HG02840 (cell line): ENCODE data around the gene ZBTB7B.

Source experiments
- ATAC-seq: cut with Tn5 transposase; IDR thresholded peaks from one replicate; pipeline ENCODE4 v1.9.1; 2021; ENCODE audit warnings: mild to moderate bottlenecking, moderate library complexity, moderate number of reproducible peaks; ENCODE audit not compliant: unreplicated experiment, low FRiP score

Gene ZBTB7B

DNA sequence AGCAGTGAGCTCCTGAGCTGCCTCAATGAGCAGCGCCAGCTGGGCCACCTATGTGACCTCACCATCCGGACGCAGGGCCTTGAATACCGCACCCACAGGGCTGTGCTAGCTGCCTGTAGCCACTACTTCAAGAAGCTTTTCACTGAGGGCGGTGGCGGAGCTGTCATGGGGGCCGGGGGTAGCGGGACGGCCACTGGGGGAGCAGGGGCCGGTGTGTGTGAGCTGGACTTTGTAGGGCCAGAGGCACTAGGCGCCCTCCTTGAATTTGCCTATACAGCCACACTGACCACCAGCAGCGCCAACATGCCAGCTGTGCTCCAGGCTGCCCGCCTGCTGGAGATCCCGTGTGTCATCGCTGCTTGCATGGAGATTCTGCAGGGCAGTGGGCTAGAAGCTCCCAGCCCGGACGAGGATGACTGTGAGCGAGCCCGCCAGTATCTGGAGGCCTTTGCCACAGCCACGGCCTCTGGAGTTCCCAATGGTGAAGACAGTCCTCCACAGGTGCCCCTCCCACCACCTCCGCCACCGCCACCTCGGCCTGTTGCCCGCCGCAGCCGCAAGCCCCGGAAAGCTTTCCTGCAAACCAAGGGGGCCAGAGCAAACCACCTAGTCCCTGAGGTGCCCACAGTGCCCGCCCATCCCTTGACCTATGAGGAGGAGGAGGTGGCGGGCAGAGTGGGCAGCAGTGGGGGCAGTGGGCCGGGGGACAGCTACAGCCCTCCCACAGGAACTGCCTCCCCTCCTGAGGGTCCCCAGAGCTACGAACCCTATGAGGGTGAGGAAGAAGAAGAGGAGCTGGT, 12.3 kb downstream of the ZBTB7B start:
- ATAC-seq: no peak

- ATAC-seq: no peak
Measured at GRCh38 chr1:155015527-155016230, 13.1 kb downstream of the ZBTB7B start.

GRCh38 chr1:155016231-155016831, 13.7 kb downstream of the ZBTB7B start:
- ATAC-seq: no peak

GRCh38 chr1:155017041-155017945, 14.7 kb downstream of the ZBTB7B start:
- ATAC-seq: peak; percentile 58

- ATAC-seq: no peak
Measured at GRCh38 chr1:155017946-155018316, 15.3 kb downstream of the ZBTB7B start.

DNA sequence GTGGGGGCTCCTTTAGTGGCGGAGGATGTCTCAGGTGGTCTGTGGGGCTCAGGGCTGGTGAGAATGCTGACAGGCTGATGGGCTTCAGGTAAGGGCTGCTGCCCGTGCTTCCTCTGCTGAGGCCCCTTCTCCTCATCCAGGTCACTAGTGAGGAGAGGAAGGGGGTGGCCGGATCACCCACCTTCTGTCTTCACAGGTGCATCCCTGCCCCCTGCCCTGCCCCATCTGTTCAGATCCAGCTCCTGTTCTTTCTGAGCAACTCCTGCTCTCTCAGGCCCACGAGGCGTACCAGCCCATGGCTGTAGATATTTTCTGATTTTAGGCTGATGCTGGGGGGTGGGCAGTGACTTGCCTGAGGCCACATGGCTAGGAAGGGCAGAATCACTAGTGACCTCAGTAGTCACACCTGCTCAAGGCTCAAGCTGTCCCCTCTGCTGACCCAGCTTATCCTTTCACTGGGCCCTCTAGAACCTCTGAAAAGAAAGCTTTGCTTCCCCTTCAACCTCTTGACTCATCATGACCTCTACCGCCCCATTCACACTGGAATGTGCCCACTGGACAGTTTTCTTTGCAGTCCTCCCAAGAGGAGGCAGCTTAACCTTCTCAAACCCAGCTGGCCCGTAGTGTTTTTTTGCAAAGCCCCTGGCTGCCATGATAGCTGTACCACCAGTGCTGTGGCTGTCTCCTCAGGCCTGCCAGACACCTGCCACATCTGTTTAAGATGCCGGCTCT, 16.2 kb downstream of the ZBTB7B start:
- ATAC-seq: no peak

GRCh38 chr1:155019377-155020245, 17.0 kb downstream of the ZBTB7B start:
- no peak for ATAC-seq

GRCh38 chr1:155022136-155022926, 19.7 kb downstream of the ZBTB7B start:
- no peak for ATAC-seq

- ATAC-seq: no peak
Measured at GRCh38 chr1:155022927-155023236, 20.3 kb downstream of the ZBTB7B start.

GRCh38 chr1:155023627-155024026, 21.0 kb downstream of the ZBTB7B start:
- ATAC-seq: no peak

DNA sequence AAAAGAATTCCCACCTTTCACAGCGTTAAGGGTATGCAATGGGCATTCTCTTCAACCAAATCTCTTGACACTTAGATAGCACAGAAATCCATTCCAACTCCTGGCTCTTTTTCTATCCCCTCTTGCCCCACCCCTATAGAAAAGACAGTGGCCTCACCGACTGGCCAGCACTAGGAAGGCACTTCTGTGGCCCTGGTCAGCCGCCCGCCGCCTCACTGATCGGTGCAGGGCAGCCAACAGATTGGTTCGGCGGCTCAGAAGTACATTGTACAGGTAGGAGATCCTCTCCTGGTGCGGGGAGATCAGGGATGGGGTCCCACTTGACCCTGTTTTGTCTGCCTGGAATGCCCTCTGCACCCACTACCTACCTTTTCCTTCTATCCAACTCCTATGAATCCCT, 21.7 kb downstream of the ZBTB7B start:
- no peak for ATAC-seq

DNA sequence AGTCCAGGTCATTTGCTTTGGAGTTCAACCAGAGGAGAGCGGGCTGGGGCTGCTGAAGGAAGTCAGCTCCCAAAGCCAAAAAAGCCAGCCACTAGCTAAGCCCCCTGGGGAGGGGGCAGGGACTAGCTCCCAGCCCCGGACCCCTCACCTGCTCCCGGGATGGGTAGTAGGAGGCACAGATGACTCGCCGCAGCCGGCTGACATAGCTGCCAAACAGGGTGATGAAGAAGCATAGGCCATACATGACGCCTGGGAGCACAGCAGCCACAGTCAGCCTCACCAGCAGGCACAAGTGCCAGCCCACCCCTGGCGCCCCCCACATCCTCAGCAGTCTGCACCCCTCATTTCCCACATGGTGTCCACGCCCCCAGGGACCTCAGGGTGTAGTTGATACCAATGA, 23.6 kb downstream of the ZBTB7B start:
- no peak for ATAC-seq

GRCh38 chr1:155026588-155026987, 24.0 kb downstream of the ZBTB7B start:
- ATAC-seq: no peak

DNA sequence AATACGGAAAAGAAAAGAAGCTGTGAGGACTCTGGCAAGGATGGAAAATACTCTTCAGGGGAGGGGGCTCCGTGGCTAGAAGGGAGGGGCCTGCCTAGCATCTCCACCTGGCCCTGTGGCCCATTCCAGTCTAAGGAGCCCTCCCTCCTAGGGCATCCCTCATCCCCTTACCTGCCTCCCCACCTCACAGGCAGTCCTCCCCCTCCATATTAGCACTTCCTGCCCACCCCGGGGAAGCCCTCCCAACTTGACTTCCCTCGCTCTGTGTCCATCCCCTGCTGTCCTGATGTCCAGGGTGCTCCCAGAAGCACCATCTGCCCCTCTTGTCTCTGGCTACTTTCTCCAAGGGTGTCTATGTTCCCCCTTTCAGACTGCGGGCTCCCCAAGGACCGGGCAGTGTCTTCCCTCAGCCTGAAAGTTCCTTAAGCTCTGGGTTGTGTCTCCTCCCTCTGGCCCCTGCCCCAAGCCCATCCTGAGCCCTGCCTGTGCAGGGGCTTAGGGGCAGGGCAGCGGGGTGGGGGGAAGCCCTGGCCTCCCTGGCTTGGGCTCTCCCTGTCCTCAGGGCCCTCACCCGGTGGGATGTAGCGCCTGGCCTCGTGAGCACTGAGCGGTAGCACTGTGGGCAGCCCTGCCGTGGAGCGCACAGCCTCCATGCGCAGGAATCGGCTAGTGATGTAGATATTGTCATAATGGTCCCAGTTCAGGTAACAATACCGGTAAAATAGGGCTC, 27.1 kb downstream of the ZBTB7B start:
- ATAC-seq: no peak

- no peak for ATAC-seq
Measured at GRCh38 chr1:155030243-155030795, 27.7 kb downstream of the ZBTB7B start.

DNA sequence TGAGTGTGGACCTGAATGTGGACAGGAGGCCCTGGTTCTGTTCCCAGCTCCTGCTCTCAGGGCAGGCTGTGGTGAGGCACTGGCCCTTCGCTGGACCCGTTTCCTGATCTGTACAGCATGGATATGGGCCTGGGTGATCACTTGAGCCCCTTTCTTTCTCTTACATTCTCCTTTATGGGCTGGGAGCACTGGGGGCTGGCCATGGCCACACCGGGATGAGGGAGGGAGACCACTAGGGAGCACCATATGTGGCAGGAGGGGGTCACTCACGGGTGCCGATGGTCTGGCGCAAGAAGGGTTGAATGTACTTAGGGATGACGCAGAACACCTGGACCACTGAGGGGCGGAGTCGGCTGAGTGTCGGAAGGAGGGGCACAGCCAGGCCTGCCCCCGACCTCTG, 28.3 kb downstream of the ZBTB7B start:
- ATAC-seq: no peak

GRCh38 chr1:155032886-155033285, 30.3 kb downstream of the ZBTB7B start:
- no peak for ATAC-seq
